Stimulated activated CD8-positive, alpha-beta memory T cell treated with anti-CD3 and anti-CD28 coated beads, Interleukin-4, amount 100 ng/mL, for 24 hours (primary cell): ENCODE measurements around the gene CFAP299.
"Not testable (repeated sequence)": the region's sequence is repeated elsewhere in the genome, so short reads cannot be mapped to it uniquely, and the experiment has no call there.

ENCODE experiments used
- DNase-seq: peaks from one replicate; pipeline ENCODE4 v3.0.0-alpha.2; 2020; ENCODE audit warnings: low read depth

CFAP299 gene

GRCh38 chr4:80331693-80332092, 3.8 kb upstream of the CFAP299 start:
- no peak for DNase-seq

- DNase-seq: no peak
Observed at GRCh38 chr4:80333121-80333520, 2.4 kb upstream of the CFAP299 start.

GRCh38 chr4:80334568-80334967, 962 bp upstream of the CFAP299 start:
- no peak for DNase-seq

- DNase-seq: no peak
Observed at GRCh38 chr4:80335226-80335553, 340 bp upstream of the CFAP299 start.

- DNase-seq: no peak
Observed at GRCh38 chr4:80336582-80336981, 1.1 kb downstream of the CFAP299 start.

GRCh38 chr4:80340036-80340435, 4.5 kb downstream of the CFAP299 start:
- no peak for DNase-seq

GRCh38 chr4:80342684-80343083, 7.2 kb downstream of the CFAP299 start:
- not testable (repeated sequence) for DNase-seq

- no peak for DNase-seq
Observed at GRCh38 chr4:80343887-80344286, 8.4 kb downstream of the CFAP299 start.

- no peak for DNase-seq
Observed at GRCh38 chr4:80360084-80360483, 24.6 kb downstream of the CFAP299 start.

GRCh38 chr4:80360900-80361299, 25.4 kb downstream of the CFAP299 start:
- DNase-seq: no peak

- DNase-seq: no peak
Observed at GRCh38 chr4:80361329-80361900, 25.9 kb downstream of the CFAP299 start.

- DNase-seq: peak; percentile 12
Observed at GRCh38 chr4:80362578-80363181, 27.1 kb downstream of the CFAP299 start.

- DNase-seq: peak; percentile 38
Observed at GRCh38 chr4:80365928-80366327, 30.4 kb downstream of the CFAP299 start.

GRCh38 chr4:80367737-80368136, 32.2 kb downstream of the CFAP299 start:
- no peak for DNase-seq

- DNase-seq: no peak
Observed at GRCh38 chr4:80370635-80371034, 35.1 kb downstream of the CFAP299 start.

- DNase-seq: no peak
Observed at GRCh38 chr4:80371046-80371445, 35.5 kb downstream of the CFAP299 start.

- no peak for DNase-seq
Observed at GRCh38 chr4:80374180-80374579, 38.6 kb downstream of the CFAP299 start.

- DNase-seq: no peak
Observed at GRCh38 chr4:80382090-80382832, 46.7 kb downstream of the CFAP299 start.

GRCh38 chr4:80385397-80386280, 50.1 kb downstream of the CFAP299 start:
- DNase-seq: no peak

GRCh38 chr4:80386281-80386886, 50.9 kb downstream of the CFAP299 start:
- no peak for DNase-seq

- DNase-seq: no peak
Observed at GRCh38 chr4:80387390-80388283, 52.1 kb downstream of the CFAP299 start.
